Ishikawa (cell line): ENCODE measurements around the gene ZKSCAN8.
A peak's percentile ranks its signal among the peaks of the same experiment; 100 is the strongest.

ENCODE experiments used
- CEBPB ChIP-seq: IDR thresholded peaks from 2 replicates; pipeline ENCODE4 v1.6.1; 2012
- CREB1 ChIP-seq: IDR thresholded peaks from 2 replicates; pipeline ENCODE4 v1.6.1; 2012; ENCODE audit warnings: low read depth
- EGR1 ChIP-seq: IDR thresholded peaks from 2 replicates; pipeline ENCODE4 v1.6.1; 2012
- EP300 ChIP-seq: IDR thresholded peaks from 2 replicates; pipeline ENCODE4 v1.6.1; 2012; ENCODE audit warnings: borderline replicate concordance
- FOXM1 ChIP-seq: IDR thresholded peaks from 2 replicates; pipeline ENCODE4 v1.6.1; 2012; ENCODE audit warnings: low read depth, borderline replicate concordance
- MAX ChIP-seq: IDR thresholded peaks from 2 replicates; pipeline ENCODE4 v1.6.1; 2012
- NFIC ChIP-seq: IDR thresholded peaks from 2 replicates; pipeline ENCODE4 v1.6.1; 2012
- RAD21 ChIP-seq: IDR thresholded peaks from 2 replicates; pipeline ENCODE4 v1.6.1; 2012; ENCODE audit warnings: low read depth
- REST ChIP-seq: IDR thresholded peaks from 2 replicates; pipeline ENCODE4 v1.6.1; 2012; ENCODE audit warnings: low read depth, mild to moderate bottlenecking
- TAF1 ChIP-seq: IDR thresholded peaks from 2 replicates; pipeline ENCODE4 v1.6.1; 2012; ENCODE audit warnings: low read depth, mild to moderate bottlenecking
- TCF12 ChIP-seq: IDR thresholded peaks from 2 replicates; pipeline ENCODE4 v1.6.1; 2012; ENCODE audit warnings: low read depth
- TEAD4 ChIP-seq: IDR thresholded peaks from 2 replicates; pipeline ENCODE4 v1.6.1; 2012
- USF1 ChIP-seq: IDR thresholded peaks from 2 replicates; pipeline ENCODE4 v1.6.1; 2012
- YY1 ChIP-seq: IDR thresholded peaks from 2 replicates; pipeline ENCODE4 v1.6.1; 2012; ENCODE audit warnings: low read depth
- ZBTB7A ChIP-seq: IDR thresholded peaks from 2 replicates; pipeline ENCODE4 v1.6.1; 2012; ENCODE audit warnings: low read depth

ZKSCAN8 gene

GRCh38 chr6:28160233-28160632 is 18.6 kb downstream of the ZKSCAN8 start:
- no peak for TF ChIP-seq YY1
- TF ChIP-seq ZBTB7A, result no peak
- no peak for TF ChIP-seq MAX
- no peak for TF ChIP-seq TAF1
- no peak for TF ChIP-seq TEAD4
- no peak for TF ChIP-seq REST
- no peak for TF ChIP-seq EP300
- no peak for TF ChIP-seq CEBPB
- no peak for TF ChIP-seq USF1
- no peak for TF ChIP-seq FOXM1
- TF ChIP-seq EGR1, result no peak
- TF ChIP-seq NFIC, result no peak
- TF ChIP-seq CREB1, result no peak
- no peak for TF ChIP-seq TCF12
- no peak for TF ChIP-seq RAD21

GRCh38 chr6:28161410-28162079 is 19.9 kb downstream of the ZKSCAN8 start:
- peak; percentile 48; the same call in 1 of the 2 replicates for TF ChIP-seq MAX
- TF ChIP-seq TAF1, result peak; percentile 58; the same call in 1 of the 2 replicates
- TF ChIP-seq TEAD4, result 0 out of 2 replicates have a peak, but pooled peaks have one; percentile 10
- TF ChIP-seq EP300, result no peak
- TF ChIP-seq USF1, result no peak
- no peak for TF ChIP-seq CEBPB

GRCh38 chr6:28165563-28165962 is 23.9 kb downstream of the ZKSCAN8 start:
- no peak for TF ChIP-seq USF1
- no peak for TF ChIP-seq EP300
- no peak for TF ChIP-seq TCF12
- TF ChIP-seq NFIC, result no peak

GRCh38 chr6:28167068-28167467 is 25.4 kb downstream of the ZKSCAN8 start:
- TF ChIP-seq REST (no peak), YY1 (no peak), USF1 (no peak), TCF12 (no peak), TEAD4 (no peak), CREB1 (no peak), ZBTB7A (no peak), FOXM1 (no peak), NFIC (no peak), CEBPB (no peak), TAF1 (no peak), EGR1 (no peak), EP300 (no peak), RAD21 (no peak), MAX (no peak)

GRCh38 chr6:28167926-28168325 is 26.2 kb downstream of the ZKSCAN8 start:
- TF ChIP-seq REST (no peak), FOXM1 (no peak), EP300 (no peak), RAD21 (no peak), MAX (no peak), EGR1 (no peak), TEAD4 (no peak), CEBPB (no peak), TCF12 (no peak), CREB1 (no peak), NFIC (no peak), USF1 (no peak), YY1 (no peak), TAF1 (no peak), ZBTB7A (no peak)
